GM19467 (cell line): ENCODE measurements around the gene M1AP.
"Not testable (repeated sequence)": the region's sequence is repeated elsewhere in the genome, so short reads cannot be mapped to it uniquely, and the experiment has no call there.

Experiments
- ATAC-seq: cut with Tn5 transposase; IDR thresholded peaks from one replicate; pipeline ENCODE4 v1.9.1; 2021; ENCODE audit warnings: mild to moderate bottlenecking, moderate library complexity; ENCODE audit not compliant: unreplicated experiment

The M1AP gene

DNA sequence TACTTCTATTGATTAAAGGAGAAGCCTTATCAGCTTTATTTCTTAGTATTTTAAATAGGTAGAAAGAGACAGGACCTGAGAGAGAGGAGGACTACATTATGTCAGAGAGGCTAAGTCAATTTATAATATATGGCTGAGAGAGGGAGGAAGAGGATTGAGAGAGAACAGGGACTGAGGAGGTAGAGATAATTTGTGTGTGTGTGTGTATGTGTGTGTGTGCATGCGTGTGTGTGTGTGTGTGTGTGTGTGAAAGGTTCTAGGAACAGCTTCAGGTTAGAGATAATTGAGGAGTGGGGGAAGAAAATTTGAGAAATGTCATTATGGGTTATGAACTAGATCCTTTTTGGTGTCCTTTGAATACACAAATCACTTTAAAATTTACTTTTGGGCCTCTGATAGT lies 78.4 kb downstream of the M1AP start:
- no peak for ATAC-seq

DNA sequence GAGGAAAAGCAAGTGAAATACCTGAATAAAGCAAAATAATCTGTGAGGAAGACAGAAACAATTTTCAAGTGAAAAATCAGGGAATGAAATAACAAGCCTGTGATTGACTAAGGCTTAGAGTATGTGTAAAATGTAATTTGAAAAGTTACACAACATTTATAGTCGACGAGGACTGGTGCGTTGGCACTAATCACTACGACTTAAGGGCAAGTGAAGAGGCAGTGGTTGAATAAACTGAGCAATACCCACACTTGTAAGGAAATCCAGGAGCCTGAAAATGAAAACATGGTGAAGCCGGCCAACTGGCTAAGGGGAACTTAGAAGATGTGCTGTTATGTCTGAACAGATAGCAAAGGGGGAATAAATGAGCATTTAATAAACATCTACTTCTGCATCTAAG lies 80.2 kb downstream of the M1AP start:
- no peak for ATAC-seq

DNA sequence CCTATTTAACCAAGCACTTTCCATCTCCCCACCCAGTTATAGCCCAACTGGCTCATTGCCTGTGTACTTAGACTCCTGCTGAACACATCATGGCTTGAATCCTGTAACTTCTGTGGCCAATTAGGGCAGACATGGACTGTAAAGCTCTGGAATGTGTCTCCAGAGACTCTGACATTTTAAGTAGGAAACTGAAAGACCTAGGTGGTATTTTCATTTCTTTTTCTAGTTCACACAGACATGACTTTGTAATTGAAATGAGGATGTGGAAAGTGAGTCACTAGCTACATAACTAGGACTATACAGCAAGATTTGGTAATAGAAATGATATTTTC lies 81.4 kb downstream of the M1AP start:
- ATAC-seq, result no peak

DNA sequence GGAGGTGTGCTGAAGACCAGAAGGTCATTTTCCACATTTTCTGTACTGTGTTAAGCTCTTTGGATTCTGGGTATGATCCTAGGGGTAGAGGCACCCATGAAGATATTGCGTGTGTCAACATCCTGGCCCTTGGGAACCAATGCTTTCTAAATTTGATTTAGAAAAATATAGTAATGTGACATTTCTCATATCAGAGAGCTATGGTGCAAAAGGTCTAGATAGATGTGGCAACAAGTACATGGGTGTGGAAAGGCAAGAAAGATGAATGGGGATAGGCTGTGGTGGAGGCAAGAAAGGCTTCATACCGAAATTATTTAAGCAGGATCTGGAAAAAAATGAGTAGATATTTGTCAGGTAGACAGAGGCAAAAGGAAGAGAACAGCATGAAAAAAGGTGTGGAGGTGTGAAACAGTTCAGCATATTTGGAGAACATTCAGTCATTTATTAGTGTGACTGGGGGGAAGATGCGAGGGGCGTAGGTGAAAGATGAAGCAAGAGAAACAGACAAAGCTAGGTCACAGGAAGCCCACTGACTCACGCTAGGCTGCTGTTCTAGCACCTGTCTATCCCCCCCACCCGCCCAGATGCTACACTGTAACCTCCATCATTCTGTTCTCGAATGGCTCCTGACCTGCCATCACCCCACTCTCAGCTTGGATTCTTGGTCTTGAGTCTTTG lies 81.9 kb downstream of the M1AP start:
- ATAC-seq, result no peak

DNA sequence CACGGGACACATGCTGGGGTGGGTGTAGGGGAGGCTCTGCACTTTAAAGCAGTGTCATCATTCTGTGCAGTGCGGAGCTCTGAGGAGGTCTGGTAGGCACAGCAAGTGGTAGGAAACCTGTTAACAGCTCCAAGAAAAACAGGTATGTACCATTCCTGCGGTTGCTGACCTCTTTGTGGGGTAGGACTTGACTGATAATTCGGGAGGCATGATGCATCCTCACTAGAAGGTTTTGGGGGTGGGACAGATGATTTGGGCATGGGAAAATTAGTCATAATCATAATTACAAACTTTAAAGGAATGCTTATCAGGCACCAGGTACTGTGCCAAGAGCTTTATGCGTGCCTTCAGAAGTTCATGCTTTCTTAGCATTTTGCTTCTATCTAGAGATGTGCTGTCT lies 83.9 kb downstream of the M1AP start:
- no peak for ATAC-seq

DNA sequence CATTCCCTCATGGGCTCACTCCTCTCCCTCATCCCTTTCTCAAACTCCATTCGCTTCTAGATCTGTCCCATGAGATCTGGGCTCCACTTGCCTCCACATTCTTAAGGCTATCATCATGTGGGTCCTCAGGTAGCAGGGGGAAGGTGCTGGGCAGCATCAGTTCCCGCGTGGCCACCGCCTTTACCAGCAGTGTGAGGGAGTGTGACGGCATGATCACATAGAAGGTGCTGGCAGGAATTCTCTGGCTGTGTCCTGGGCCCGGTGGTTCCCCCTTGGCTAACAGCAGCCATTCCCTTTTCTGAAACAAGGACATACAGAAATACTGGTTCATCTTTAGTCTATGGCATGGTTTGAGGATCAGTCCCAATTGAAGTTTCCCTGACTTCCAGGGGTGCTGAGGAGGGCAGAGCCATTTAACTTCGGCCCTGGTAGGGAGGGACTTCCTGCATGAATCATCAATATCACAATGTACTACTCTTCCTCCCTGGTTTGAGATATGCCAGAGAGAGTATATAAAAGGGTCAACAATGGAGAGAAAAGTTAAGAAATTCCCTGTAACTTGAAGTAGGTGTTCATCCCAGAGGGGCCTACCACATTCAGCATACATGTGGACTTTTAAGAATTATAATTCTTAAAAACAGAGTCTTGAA lies 85.9 kb downstream of the M1AP start:
- ATAC-seq, result no peak

DNA sequence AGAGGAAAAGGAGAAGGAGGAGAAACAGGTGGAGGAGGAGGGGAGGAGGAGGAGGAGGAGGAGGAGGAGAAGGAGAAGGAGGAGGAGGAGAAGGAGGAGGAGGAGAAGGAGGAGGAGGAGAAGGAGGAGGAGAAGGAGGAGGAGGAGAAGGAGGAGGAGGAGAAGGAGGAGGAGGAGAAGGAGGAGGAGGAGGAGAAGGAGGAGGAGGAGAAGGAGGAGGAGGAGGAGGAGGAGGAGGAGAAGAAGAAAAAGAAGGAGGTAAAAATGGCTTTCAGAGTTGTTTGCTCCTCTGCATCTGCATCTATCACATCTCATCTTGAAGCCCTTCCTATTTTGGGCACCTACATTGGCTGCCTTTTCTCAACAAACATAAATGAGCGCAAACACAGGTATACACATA lies 87.1 kb downstream of the M1AP start:
- not testable (repeated sequence) for ATAC-seq

DNA sequence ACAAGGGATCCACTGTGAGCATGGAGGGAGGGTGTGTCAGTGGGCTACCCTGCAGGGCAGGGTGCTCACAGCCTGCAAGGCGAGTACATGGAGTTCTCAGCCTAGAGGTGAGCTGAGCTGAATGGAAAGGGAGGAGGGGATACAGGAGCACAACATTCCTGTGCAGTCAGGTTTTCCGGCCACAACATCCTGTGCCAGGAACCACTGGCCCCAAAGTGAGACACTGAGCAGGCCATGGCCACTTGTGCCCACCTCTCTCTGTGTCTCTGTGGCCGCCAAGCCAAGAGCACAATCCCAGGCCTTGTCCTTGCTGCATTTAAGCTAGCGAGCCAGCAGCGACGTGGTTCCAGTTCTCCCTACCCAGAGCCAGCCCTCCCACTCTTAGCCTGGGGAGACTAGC lies 87.5 kb downstream of the M1AP start:
- ATAC-seq, result no peak

DNA sequence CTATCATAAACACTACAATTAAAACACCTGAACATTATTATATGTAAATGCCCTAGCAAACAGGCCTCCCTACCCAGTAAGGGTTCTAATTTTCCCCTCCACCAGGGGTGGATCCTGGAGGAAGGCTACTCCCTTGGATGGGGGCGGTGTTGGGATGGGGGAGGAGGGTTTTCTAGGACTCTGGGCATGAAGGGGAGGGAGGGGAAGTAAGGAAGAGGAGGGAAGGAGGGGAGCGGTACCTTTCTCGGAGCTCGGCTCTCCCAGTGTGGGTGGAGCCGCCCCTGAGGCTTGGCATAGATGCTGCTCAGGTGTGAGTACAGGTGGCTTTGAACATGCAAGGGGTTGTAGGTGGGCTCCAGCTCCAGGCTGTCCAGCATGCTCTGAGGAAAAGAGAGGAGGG lies 88.2 kb downstream of the M1AP start:
- no peak for ATAC-seq

DNA sequence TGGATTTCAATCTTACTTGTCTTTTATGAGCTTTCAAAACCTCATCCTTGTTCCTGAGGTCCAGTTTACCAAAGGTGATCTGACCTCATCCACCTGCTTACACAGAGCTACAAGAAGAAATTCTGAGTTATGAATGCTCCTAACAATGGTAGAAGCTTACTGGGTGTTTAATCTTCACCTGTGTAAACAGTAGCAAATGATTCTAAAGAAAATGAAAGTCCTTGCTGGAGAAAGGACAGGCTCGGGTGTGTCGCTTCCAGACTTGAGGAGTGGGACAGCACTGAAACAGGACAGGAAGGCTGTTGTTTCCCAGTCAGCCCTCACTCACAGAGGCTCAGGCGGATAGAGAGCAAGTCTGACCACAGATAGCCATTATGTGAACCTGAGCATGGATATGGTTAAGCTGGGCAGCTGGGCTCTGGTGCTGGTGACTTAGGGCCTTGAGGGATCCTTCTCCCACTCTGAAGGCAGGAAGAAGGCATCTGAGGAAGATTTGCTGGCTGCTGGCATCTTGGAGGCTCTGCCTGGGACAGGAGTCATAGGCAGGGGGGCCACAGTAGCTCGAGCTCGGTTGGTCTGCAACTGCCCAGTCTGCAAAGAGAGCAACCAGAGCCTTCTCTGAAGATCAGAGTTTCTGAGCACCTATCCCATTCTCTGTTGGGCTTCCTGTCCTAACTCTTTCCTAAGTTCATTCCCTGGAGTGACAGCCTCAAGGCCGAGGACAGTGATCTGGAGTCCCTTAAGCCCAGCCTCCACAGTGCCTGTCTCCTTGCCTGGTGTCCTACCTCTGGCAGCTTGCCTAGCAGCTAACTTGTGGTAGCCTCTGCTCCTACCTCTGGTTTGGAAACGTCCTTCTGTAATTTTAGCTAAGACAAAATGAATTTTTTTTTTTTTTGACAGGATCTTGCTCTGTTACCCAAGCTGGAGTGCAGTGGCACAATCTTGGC lies 89.6 kb downstream of the M1AP start:
- ATAC-seq, result no peak

DNA sequence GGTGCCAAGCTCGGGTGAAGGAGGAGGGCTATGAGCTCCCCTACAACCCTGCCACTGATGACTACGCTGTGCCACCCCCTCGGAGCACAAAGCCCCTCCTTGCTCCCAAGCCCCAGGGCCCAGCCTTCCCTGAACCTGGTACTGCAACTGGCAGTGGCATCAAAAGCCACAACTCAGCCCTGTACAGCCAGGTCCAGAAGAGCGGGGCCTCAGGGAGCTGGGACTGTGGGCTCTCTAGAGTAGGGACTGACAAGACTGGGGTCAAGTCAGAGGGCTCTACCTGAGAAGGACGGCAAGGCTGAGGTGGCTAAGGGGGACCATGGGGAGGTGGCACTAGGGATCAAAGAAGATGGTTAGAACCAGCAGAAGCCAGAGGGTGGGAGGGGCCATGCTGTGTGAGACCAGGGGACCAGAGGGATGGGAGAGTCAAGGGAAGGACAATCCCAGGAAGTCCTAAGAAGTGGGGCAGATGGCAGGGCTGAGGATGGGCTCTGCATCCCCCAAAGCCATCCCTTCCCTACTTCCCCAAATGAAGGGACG lies 91.2 kb downstream of the M1AP start:
- no peak for ATAC-seq

DNA sequence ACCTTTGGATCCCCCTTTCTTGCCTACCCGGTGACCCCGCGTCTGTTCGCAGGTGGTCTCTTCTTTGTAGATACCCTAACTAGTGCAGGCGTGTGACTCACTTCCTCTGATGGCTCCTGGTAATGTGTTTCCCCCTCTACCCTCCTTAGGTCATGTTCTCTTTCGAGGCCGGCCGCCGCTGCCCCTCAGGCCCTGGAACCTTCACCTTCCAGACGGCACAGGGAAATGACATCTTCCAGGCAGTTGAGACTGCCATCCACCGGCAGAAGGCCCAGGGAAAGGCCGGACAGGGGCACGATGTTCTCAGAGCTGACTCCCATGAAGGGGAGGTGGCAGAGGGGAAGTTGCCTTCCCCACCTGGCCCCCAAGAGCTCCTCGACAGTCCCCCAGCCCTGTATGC lies 92.0 kb downstream of the M1AP start:
- ATAC-seq, result no peak

DNA sequence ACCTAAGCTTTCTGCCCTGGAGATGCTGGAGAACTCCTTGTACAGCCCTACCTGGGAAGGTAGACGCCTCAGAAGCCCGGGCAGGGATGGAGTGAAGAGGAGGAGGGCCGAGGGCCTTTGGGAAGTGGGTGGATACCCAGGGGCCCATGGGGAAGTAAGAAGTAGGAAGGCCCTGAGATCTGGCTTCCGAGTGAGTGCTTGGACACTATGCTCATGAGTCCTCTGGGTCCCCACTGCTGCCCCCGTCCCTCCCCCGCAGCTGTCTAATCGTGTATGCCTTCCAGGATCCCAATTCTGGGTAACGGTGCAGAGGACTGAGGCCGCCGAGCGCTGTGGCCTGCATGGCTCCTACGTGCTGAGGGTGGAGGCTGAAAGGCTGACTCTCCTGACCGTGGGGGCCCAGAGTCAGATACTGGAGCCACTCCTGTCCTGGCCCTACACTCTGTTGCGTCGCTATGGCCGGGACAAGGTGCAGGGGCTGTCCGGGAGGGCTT lies 92.5 kb downstream of the M1AP start:
- ATAC-seq, result no peak

DNA sequence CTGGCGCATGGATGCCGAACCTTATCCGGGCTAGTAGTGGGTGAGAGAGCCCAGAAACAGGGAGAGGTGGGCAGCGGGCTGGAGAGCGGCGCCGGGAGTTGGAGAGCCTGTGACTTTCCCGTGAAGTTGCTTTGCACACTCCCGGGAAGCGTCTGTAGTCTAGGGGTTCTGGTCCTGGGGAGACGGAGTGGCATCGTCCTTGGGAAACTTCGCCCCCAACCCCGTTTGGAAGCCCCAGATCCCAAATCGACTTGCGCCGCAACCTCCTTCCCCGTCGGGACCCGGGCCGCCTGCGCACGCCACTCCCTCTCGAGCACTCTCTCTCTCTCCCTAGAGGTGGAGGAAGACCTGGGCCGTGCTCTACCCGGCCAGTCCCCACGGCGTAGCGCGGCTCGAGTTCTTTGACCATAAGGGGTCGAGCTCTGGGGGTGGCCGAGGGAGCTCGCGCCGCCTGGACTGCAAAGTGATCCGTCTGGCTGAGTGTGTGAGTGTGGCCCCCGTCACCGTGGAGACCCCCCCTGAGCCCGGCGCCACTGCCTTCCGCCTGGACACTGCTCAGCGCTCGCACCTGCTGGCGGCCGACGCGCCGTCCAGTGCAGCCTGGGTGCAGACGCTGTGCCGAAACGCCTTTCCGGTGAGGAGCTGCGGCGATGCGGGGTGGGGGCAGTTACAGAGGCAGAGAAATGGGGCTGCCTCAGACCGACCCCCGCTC lies 93.2 kb downstream of the M1AP start:
- peak; percentile 37 for ATAC-seq

DNA sequence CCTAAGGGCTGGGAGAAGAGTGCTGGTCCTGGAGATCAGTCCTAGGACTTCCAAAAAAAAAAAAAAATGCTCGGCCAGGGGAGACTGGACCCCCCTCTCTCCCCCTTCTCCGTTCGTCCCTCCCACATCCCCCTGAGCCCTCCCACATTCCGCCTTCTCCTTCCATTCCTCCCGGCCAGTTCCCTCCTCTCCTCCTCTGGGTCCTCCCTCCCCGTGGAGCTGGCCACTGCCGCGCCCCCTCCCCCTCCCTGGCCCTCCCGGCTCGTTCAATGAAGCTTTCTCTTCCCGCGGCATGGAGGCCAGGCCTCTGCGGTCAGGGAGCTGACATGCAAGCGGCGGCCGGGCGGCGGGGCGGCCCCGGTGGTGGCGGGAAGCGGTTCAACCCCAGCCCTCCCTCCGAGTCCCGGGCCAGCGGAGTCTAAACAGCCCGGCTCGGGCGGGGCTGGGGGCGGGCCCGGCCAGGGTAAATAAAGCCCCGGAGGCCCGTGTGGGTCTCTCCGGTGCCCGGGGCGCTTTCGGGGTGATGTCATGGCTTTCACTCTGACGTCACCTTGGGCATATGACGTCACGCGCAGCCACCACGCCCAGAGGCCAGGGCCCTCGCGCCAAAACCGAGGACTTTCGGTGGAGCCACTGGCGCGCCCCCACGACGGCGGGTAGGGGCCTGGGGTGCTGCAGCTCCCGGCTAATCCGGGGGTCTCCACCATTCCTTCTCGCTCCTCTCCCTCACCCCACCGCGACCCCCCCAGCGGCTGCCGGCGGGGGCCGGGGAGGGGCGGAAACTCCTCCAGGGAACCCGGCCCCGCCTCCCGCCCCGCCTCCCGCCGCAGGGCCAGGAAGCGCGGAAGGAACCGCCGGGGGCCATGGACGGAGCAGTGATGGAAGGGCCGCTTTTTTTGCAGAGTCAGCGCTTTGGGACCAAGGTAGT lies 94.0 kb downstream of the M1AP start, which contains the start of the genes DOK1 and LOXL3:
Gene DOK1 (plus strand): TSS at position 829 of the 928 bp plus-strand sequence. CDS start 35 bp downstream, at position 864.
Gene LOXL3 (minus strand): TSS at position 51 of the 928 bp plus-strand sequence. CDS start 1,308 bp downstream, outside the sequence.
- ATAC-seq, result peak; percentile 47

DNA sequence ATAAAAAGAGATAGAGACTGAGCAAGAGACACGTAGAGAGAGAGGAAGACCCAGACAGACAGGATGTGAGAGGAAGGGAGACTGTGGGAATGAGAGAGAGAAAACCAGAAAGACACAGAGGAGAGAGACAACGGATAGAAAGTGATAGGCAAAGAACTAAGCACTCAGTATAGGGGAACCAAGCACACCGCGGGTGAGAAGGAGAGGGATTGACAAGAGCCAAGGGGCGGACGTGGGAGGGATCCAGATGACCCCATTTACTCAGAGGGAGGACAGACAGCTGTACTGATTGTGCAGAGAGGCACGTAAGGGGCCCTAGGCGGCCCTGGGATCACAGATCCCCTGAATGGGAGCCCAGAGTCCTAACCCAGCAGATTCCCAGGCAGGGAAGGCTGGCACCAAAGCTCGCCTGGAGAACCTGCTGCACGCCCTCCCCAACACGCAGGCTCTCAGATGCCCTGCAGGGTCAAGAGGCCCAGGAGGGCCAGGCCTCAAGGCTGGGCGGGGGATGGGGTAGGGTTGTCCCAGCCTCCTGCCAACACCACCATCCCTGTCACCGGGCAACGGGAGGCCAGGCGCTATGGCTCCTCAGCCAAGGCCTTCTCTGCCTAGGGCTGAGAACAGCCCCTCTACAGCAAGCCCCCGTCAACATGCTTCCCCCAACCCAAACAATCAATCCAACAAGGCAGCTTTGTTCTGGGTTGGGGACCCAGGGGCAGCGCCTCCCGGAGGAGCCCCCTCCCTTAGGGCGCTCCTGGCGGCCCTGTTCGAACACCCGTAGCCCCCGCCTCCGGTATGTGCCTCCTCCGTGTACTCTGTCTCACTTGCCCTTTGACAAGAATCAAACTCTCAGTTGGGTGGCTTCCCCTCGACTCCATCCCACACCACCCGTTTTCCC lies 95.0 kb downstream of the M1AP start:
- no peak for ATAC-seq

DNA sequence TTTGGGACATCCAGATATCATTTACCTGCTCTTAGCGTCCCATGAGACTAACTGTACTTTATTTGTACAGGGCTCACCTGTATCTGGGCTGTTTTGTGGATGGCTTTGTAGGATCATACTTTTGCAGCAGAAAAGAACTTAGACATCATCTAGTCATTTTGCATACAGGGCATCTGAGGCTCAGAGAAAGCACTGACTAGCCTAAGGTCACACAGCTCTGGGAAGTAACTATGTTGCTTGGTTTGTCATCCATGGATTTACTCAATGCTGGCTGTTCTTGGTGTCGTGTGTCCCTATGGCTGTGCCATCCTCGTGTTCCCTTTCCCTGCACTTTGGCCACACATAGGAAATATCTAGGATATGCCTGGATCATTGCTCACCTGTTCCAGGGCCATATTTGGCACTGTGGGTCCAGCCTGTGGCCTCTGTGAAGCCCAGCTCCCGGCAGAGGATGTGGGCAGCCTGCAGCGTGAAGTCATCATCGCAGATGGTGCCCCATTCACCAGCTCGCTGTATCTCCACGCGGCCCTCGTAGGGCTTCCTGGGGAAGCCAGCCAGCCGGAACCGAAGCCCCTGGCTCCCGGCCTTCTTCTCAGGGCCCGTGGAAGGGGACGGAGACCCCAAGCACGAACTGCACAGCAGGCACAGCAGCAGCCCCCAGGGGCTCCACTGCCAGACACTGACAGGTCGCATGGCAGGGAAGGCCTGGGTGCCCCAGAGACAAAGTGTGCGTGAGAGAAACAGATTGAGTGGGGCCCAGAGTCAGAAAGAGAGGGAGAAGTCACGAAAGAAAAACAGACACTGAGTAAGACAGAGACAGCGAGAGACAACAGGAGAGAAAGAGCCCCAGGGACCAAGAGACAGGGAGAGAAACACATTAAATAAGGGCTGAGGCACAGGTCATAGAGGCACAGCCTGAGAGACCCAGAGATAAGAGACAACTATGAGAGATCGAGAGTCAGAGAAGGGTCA lies 95.9 kb downstream of the M1AP start:
- no peak for ATAC-seq
